H1 (cell line): Measurements from ENCODE around the gene LCLAT1. TPM values are rescaled to one million over a fixed set of nuclear protein-coding genes. Genes with fewer than 3 reads are reported as not detected.

Experiments
- CTCF ChIA-PET: fragments of 300-600 bp; sonication (Branson Sonifier 250); formaldehyde crosslinking; loops from one replicate; lab custom pipeline; 2021; ENCODE audit not compliant: partially characterized antibody; lab: Charles Lee
- POLR2A ChIA-PET: fragments of 300-600 bp; sonication (Branson Sonifier 250); formaldehyde crosslinking; loops from one replicate; lab custom pipeline; 2021; ENCODE audit warnings: inconsistent platforms; ENCODE audit not compliant: partially characterized antibody; lab: Charles Lee
- DNase-seq, 2 experiments: peaks; one replicate each; pipeline versions ENCODE4 v3.0.0 to v3.0.0-alpha.2; 2010 to 2022; ENCODE audit warnings: low spot score in 2 of 2, low read depth in 1 of 2, mixed read lengths in 1 of 2
- FAIRE-seq: peaks from 2 replicates; lab custom pipeline; 2011; peaks lifted over from hg19 to GRCh38; lab: Jason Lieb, UNC
- H2AFZ ChIP-seq: 2 replicates; pipeline ENCODE4 v1.8.1; 2012; ENCODE audit warnings: low read length, inconsistent platforms
- H2AK5ac ChIP-seq: 2 replicates; pipeline ENCODE4 v1.6.1; 2013; ENCODE audit warnings: low read depth, low read length
- H2BK120ac ChIP-seq: replicated peaks from 2 replicates; pipeline ENCODE3; 2013; ENCODE audit warnings: low read depth, low read length, inconsistent platforms
- H2BK12ac ChIP-seq: 2 replicates; pipeline ENCODE4 v1.6.1; 2013; ENCODE audit warnings: low read depth, low read length
- H2BK15ac ChIP-seq: 2 replicates; pipeline ENCODE4 v1.6.1; 2013; ENCODE audit warnings: low read length
- H2BK20ac ChIP-seq: 2 replicates; pipeline ENCODE4 v1.6.1; 2013; ENCODE audit warnings: low read length
- H2BK5ac ChIP-seq: 2 replicates; pipeline ENCODE4 v1.6.1; 2013; ENCODE audit warnings: low read depth, low read length
- H3K14ac ChIP-seq: 2 replicates; pipeline ENCODE4 v1.6.1; 2013; ENCODE audit warnings: inconsistent platforms; ENCODE audit not compliant: insufficient read length
- H3K18ac ChIP-seq: 2 replicates; pipeline ENCODE4 v1.6.1; 2013; ENCODE audit warnings: low read length; ENCODE audit errors: extremely low read depth
- H3K23ac ChIP-seq: 2 replicates; pipeline ENCODE4 v1.6.1; 2013; ENCODE audit warnings: inconsistent platforms; ENCODE audit not compliant: insufficient read length
- H3K23me2 ChIP-seq: 2 replicates; pipeline ENCODE4 v1.6.1; 2013; ENCODE audit warnings: low read depth, low read length
- H3K27ac ChIP-seq: 2 replicates; pipeline ENCODE4 v1.6.1; 2011; ENCODE audit warnings: low read depth, low read length, inconsistent platforms
- H3K27me3 ChIP-seq, 4 experiments: replicated peaks in 1 of 4; 1 replicate in 1 of 4; 2 replicates in 3 of 4; pipeline versions ENCODE4 v1.6.1 to v1.8.1; 2011 to 2013; ENCODE audit warnings: low read length in 3 of 4, mild to moderate bottlenecking in 3 of 4, inconsistent platforms in 2 of 4, mixed read lengths in 2 of 4, moderate library complexity in 1 of 4; ENCODE audit not compliant: control insufficient read depth in 3 of 4, insufficient read depth in 3 of 4; ENCODE audit errors: extremely low read depth in 1 of 4
- H3K36me3 ChIP-seq, 4 experiments: 2 replicates each; pipeline versions ENCODE4 v1.6.1 to v1.8.1; 2011 to 2013; ENCODE audit warnings: mild to moderate bottlenecking in 4 of 4, low read length in 3 of 4, moderate library complexity in 2 of 4, control low read depth in 1 of 4, inconsistent platforms in 1 of 4; ENCODE audit not compliant: insufficient read depth in 4 of 4, control insufficient read depth in 2 of 4
- H3K4ac ChIP-seq: replicated peaks from 2 replicates; pipeline ENCODE3; 2013; ENCODE audit warnings: low read length, low read depth, mixed read lengths, inconsistent platforms; ENCODE audit not compliant: insufficient read length
- H3K4me1 ChIP-seq, 4 experiments: replicated peaks in 1 of 4; 1 replicate in 1 of 4; 2 replicates in 3 of 4; pipeline versions ENCODE4 v1.6.1 to v1.8.1; 2011 to 2013; ENCODE audit warnings: low read length in 3 of 4, inconsistent platforms in 2 of 4, mixed read lengths in 1 of 4; ENCODE audit not compliant: insufficient read depth in 4 of 4, control insufficient read depth in 3 of 4
- H3K4me2 ChIP-seq, 2 experiments: 2 replicates each; pipeline versions ENCODE4 v1.6.1 to v1.8.1; 2011 to 2013; ENCODE audit warnings: low read depth in 2 of 2, low read length in 2 of 2, control low read depth in 1 of 2, inconsistent platforms in 1 of 2, mild to moderate bottlenecking in 1 of 2; ENCODE audit not compliant: insufficient read depth in 1 of 2
- H3K4me3 ChIP-seq, 4 experiments: fragments of 200-600, 300-600 bp in 1 of 4; sonication (generic), shearing (Covaris generic), sonication (Bioruptor Twin) in 1 of 4; 2 replicates each; pipeline versions ENCODE4 v1.5.1 to v1.8.1; 2011 to 2016; ENCODE audit warnings: low read length in 4 of 4, low read depth in 3 of 4, control low read depth in 2 of 4, inconsistent platforms in 2 of 4, mild to moderate bottlenecking in 2 of 4, mixed read lengths in 1 of 4, moderate library complexity in 1 of 4; ENCODE audit not compliant: insufficient read depth in 2 of 4; ENCODE audit errors: extremely low read depth in 1 of 4
- H3K56ac ChIP-seq: replicated peaks from 2 replicates; pipeline ENCODE3; 2013; ENCODE audit warnings: low read depth, mild to moderate bottlenecking, mixed read lengths, low read length, inconsistent platforms; ENCODE audit not compliant: insufficient read length
- H3K79me1 ChIP-seq: 2 replicates; pipeline ENCODE4 v1.6.1; 2013; ENCODE audit warnings: low read depth, low read length, control low read depth
- H3K79me2 ChIP-seq, 2 experiments: 2 replicates each; pipeline versions ENCODE4 v1.6.1 to v1.8.1; 2012 to 2013; ENCODE audit warnings: low read length in 2 of 2, mild to moderate bottlenecking in 2 of 2, inconsistent platforms in 1 of 2; ENCODE audit not compliant: insufficient read depth in 2 of 2, control insufficient read depth in 1 of 2
- H3K9ac ChIP-seq, 4 experiments: replicated peaks in 1 of 4; 1 replicate in 1 of 4; 2 replicates in 3 of 4; pipeline versions ENCODE4 v1.6.1 to v1.8.1; 2011 to 2013; ENCODE audit warnings: low read depth in 3 of 4, low read length in 3 of 4, control low read depth in 2 of 4, mild to moderate bottlenecking in 2 of 4, moderate library complexity in 2 of 4, inconsistent platforms in 1 of 4; ENCODE audit errors: extremely low read depth in 1 of 4
- H3K9me3 ChIP-seq, 2 experiments: 2 replicates each; pipeline versions ENCODE4 v1.6.1 to v1.8.1; 2012 to 2013; ENCODE audit warnings: mild to moderate bottlenecking in 2 of 2, moderate library complexity in 2 of 2, control low read depth in 1 of 2, inconsistent platforms in 1 of 2, low read depth in 1 of 2, low read length in 1 of 2, mixed read lengths in 1 of 2; ENCODE audit not compliant: insufficient read depth in 2 of 2
- H4K20me1 ChIP-seq, 2 experiments: replicated peaks in 1 of 2; 2 replicates each; pipeline versions ENCODE3 to v1.8.1; 2011 to 2013; ENCODE audit warnings: inconsistent platforms in 2 of 2, low read length in 2 of 2, mild to moderate bottlenecking in 1 of 2; ENCODE audit not compliant: insufficient read depth in 2 of 2, control insufficient read depth in 1 of 2
- H4K5ac ChIP-seq: 2 replicates; pipeline ENCODE4 v1.6.1; 2013; ENCODE audit warnings: low read length, low read depth, mixed read lengths, inconsistent platforms; ENCODE audit not compliant: insufficient read length
- H4K8ac ChIP-seq: 2 replicates; pipeline ENCODE4 v1.8.0; 2013; ENCODE audit warnings: mild to moderate bottlenecking, moderate library complexity, low read length, inconsistent platforms; ENCODE audit not compliant: insufficient read depth; ENCODE audit errors: extremely low read depth
- H4K91ac ChIP-seq: replicated peaks from 2 replicates; pipeline ENCODE3; 2013; ENCODE audit warnings: low read length, mixed read lengths, inconsistent platforms; ENCODE audit not compliant: insufficient read length
- BCL11A ChIP-seq, 2 experiments: IDR thresholded peaks; one replicate each; pipeline ENCODE4 v1.6.1; 2011; ENCODE audit warnings: low read depth in 2 of 2, low read length in 2 of 2, mild to moderate bottlenecking in 2 of 2
- EP300 ChIP-seq, 2 experiments: IDR thresholded peaks; 1 replicate in 1 of 2; 2 replicates in 1 of 2; pipeline ENCODE4 v1.6.1; 2011 to 2012; ENCODE audit warnings: low read depth in 2 of 2, low read length in 2 of 2, mild to moderate bottlenecking in 2 of 2, borderline replicate concordance in 1 of 2, inconsistent platforms in 1 of 2, moderate library complexity in 1 of 2
- EZH2 ChIP-seq: fragments of 200-600 bp; sonication (generic); IDR thresholded peaks from 2 replicates; pipeline ENCODE4 v1.7.1; 2012; ENCODE audit warnings: low read depth, mild to moderate bottlenecking, moderate library complexity, low read length, inconsistent platforms; ENCODE audit not compliant: severe bottlenecking
- HDAC6 ChIP-seq: IDR thresholded peaks from one replicate; pipeline ENCODE4 v1.7.1; 2012; ENCODE audit warnings: low read depth, mild to moderate bottlenecking, inconsistent platforms, low read length, moderate library complexity
- KDM1A ChIP-seq: fragments of 200-600, 300-600 bp; sonication (generic); IDR thresholded peaks from 2 replicates; pipeline ENCODE4 v1.7.1; 2016; ENCODE audit warnings: mild to moderate bottlenecking, low read length, borderline replicate concordance
- KDM4A ChIP-seq: IDR thresholded peaks from one replicate; pipeline ENCODE4 v1.7.1; 2012; ENCODE audit warnings: low read depth, mild to moderate bottlenecking, moderate library complexity, low read length, inconsistent platforms; ENCODE audit not compliant: severe bottlenecking
- KDM5A ChIP-seq: fragments of 200-600 bp; IDR thresholded peaks from 2 replicates; pipeline ENCODE4 v1.7.1; 2012; ENCODE audit warnings: mild to moderate bottlenecking, low read length, inconsistent platforms, mixed read lengths
- NANOG ChIP-seq: IDR thresholded peaks from 2 replicates; pipeline ENCODE4 v1.6.1; 2011; ENCODE audit warnings: low read length, low read depth, mild to moderate bottlenecking, inconsistent platforms; ENCODE audit not compliant: insufficient read depth, poor library complexity, severe bottlenecking
- POU5F1 ChIP-seq: IDR thresholded peaks from 2 replicates; pipeline ENCODE4 v1.6.1; 2011; ENCODE audit warnings: low read depth, mild to moderate bottlenecking, low read length, moderate library complexity
- SIN3A ChIP-seq, 2 experiments: IDR thresholded peaks in 1 of 2; conservative IDR thresholded peaks in 1 of 2; 2 replicates each; pipeline ENCODE4 v1.6.1; 2011 to 2012; ENCODE audit warnings: low read length in 2 of 2, improper control_type of control experiment in 1 of 2, low read depth in 1 of 2, mild to moderate bottlenecking in 1 of 2
- SP4 ChIP-seq: IDR thresholded peaks from 2 replicates; pipeline ENCODE4 v1.6.1; 2012; ENCODE audit warnings: low read length, inconsistent platforms
- YY1 ChIP-seq: IDR thresholded peaks from 2 replicates; pipeline ENCODE4 v1.6.1; 2011; ENCODE audit warnings: low read depth, mild to moderate bottlenecking, low read length
- WGBS, 2 experiments: shearing (Covaris generic) in 1 of 2; methylation state at CpG; one replicate each; pipeline versions ENCODE4 v1.1.6 to v1.1.7; 2013 to 2015; ENCODE audit warnings: low lambda C conversion rate in 2 of 2, mixed read lengths in 2 of 2, inconsistent platforms in 1 of 2, low coverage in 1 of 2, missing lambda C conversion rate in 1 of 2; ENCODE audit not compliant: insufficient replicate concordance in 2 of 2, insufficient coverage in 1 of 2, insufficient read length in 1 of 2; ENCODE audit errors: extremely low coverage in 1 of 2, missing lambda C conversion rate in 1 of 2; 5-methylcytosine and 5-hydroxymethylcytosine counted together
- polyA plus RNA-seq, 7 experiments: library from polyadenylated mRNA; depleted of rRNA in 3 of 7; stranded (reverse) in 5 of 7; unstranded in 2 of 7; fragments of >200 nt in 5 of 7; fragments of 200-250 nt in 2 of 7; gene quantifications; 1 replicate in 5 of 7; 2 replicates in 1 of 7; 4 replicates in 1 of 7; pipeline versions ENCODE4 v1.2.1 to v1.2.3, GENCODE V29; 2011 to 2013; ENCODE audit warnings: missing spikeins in 2 of 7, mixed read lengths in 2 of 7
- total RNA-seq: library from RNA; stranded (reverse); fragmentation: NEBNext Ultra II Directional; extraction: Animal tissue kit (Norgen Biotek cat#: 25700); gene quantifications from 2 replicates; pipeline ENCODE4 v1.2.1, GENCODE V29; 2021
- TF ChIP-seq, protein P1 (sequence below): IDR thresholded peaks from 2 replicates; pipeline ENCODE4 v1.6.1; 2011; ENCODE audit warnings: low read depth, mild to moderate bottlenecking, low read length; ENCODE audit not compliant: insufficient read depth

LCLAT1 gene
- total and polyA plus RNA-seq, 2 of the 8 experiments (the other 6 are each of a cell fraction or from before 2014, with no cell fraction given) = 7.6 to 22.0 TPM

DNA sequence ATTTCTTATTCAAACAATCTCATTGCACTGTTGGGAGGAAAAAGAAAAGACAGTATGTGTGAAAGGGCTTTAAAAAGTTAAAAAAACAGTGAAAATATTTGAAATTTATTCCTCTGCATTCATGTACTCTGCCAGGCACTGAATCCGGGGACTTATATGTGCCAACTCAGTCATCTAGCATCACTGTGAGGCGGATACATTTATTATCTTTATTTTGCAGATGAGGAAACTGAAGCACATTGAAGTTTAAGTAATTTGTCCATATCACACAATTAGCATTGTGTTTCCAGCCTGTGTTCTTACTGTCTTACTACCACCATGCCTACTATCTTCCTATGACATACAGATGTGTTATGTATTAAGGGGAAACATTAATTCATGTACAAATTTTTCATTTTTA lies 1.8 kb downstream of the LCLAT1 start:
- peaks cover 0 to 5% (median 3%) of the 10 kb centered on the region in 4 experiments; a peak in 5 of 7 replicates for H3K4me1 ChIP-seq
- no peak for FAIRE-seq
- no peak overlapping the region for H3K4me2 ChIP-seq
- TF ChIP-seq HDAC6 = no peak
- no peak for TF ChIP-seq YY1
- TF ChIP-seq KDM4A = no peak
- no peak for TF ChIP-seq BCL11A (IDR thresholded peaks at IDR 0.05; ENCODE audit: low read depth in 2 of 2, low read length in 2 of 2)
- TF ChIP-seq, protein P1, sequence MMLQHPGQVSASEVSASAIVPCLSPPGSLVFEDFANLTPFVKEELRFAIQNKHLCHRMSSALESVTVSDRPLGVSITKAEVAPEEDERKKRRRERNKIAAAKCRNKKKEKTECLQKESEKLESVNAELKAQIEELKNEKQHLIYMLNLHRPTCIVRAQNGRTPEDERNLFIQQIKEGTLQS = no peak
- TF ChIP-seq KDM5A = no peak
- no peak for TF ChIP-seq NANOG
- TF ChIP-seq SIN3A (conservative IDR thresholded peaks at IDR 0.05 in 1 of 2, IDR thresholded peaks at IDR 0.05 in 1 of 2; ENCODE audit: low read depth in 1 of 2, low read length in 2 of 2) = no peak
- TF ChIP-seq KDM1A = no peak
- TF ChIP-seq EP300 (IDR thresholded peaks at IDR 0.05; ENCODE audit: borderline replicate concordance in 1 of 2, low read depth in 2 of 2, low read length in 2 of 2) = no peak
- no peak for TF ChIP-seq SP4
- TF ChIP-seq POU5F1 = no peak
- TF ChIP-seq EZH2 = no peak

More for the DNA sequence above, 1.8 kb downstream of the LCLAT1 start:
- Histone ChIP-seq H3K18ac (no peak overlapping the region), H2BK12ac (no peak overlapping the region), H4K20me1 (peaks cover 0 to 6% of the 10 kb centered on the region in 2 experiments), H3K9me3 (no peaks in the 10 kb centered on the region), H3K9ac (no peak overlapping the region), H2AK5ac (no peak overlapping the region), H3K14ac (no peak overlapping the region), H3K79me2 (peaks cover 2 to 54% of the 10 kb centered on the region in 2 experiments; a peak in 2 of 4 replicates), H3K23me2 (peaks cover 5% of the 10 kb centered on the region; the same call in 1 of the 2 replicates), H3K4ac (no peak overlapping the region), H4K91ac (no peak overlapping the region), H3K27ac (no peak overlapping the region), H2BK20ac (no peak overlapping the region), H3K27me3 (peaks cover 0 to 5% (median under 1%) of the 10 kb centered on the region in 4 experiments; a peak in 3 of 7 replicates), H3K23ac (no peak overlapping the region), H3K36me3 (no peaks in the 10 kb centered on the region), H4K5ac (no peak overlapping the region), H2AFZ (no peak overlapping the region), H2BK5ac (no peak overlapping the region), H2BK120ac (no peak overlapping the region), H3K4me3 (no peak overlapping the region), H2BK15ac (no peak overlapping the region), H4K8ac (no peak overlapping the region), H3K56ac (no peak overlapping the region), H3K79me1 (peaks cover 3% of the 10 kb centered on the region; the same call in 1 of the 2 replicates)
- CTCF ChIA-PET = no interaction called here
- DNase-seq = no peak
- WGBS, 2 experiments = 86% methylated on average over 2 of the region's 2 CpGs; no CpG with 5 or more reads in 1 of the 2 experiments
- POLR2A ChIA-PET = no interaction called here
